ENCODE data around the gene TMEM37. TPM values are rescaled to one million over a fixed set of nuclear protein-coding genes. Genes with fewer than 3 reads are reported as not detected.

TMEM37 gene
- total RNA-seq, 1 donor from 2014 or later, result not detected

GRCh38 chr2:119478188-119478977 lies 46.7 kb downstream of the TMEM37 start:
- intact Hi-C loops (cut with micrococcal nuclease), result no loop called here

DNA sequence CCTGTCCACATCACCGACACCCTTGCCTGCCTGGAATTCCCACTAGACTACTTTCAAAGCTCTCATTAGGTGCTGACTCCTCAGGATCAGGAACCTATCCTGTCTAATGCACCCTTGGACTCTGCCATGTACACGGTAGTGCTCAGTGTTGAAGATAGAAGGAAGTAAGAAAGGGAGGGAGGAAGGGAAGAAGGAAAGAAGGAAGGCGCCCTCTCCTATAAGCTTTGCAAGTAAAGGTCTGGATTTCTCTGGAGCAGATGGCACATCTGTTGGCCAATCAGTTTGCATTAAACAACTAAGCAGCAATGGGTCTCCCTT lies 47.3 kb downstream of the TMEM37 start:
- intact Hi-C loops (cut with micrococcal nuclease), result no loop called here

DNA sequence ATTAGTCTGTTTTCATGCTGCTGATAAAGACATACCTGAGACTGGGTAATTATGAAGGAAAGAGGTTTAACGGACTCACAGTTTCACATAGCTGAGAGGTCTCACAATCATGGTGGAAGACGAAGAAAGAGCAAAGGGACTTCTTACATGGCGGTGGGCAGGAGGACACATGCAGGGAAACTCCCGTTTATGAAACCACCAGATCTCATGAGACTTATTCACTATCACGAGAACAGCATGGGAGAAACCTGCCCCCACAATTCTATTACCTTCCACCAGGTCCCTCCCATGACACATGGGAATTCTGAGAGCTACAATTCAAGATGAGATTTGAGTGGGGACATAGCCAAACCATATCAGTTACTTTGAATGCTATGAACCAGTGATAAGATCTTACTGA lies 48.5 kb downstream of the TMEM37 start:
- intact Hi-C loops (cut with micrococcal nuclease), result no loop called here

DNA sequence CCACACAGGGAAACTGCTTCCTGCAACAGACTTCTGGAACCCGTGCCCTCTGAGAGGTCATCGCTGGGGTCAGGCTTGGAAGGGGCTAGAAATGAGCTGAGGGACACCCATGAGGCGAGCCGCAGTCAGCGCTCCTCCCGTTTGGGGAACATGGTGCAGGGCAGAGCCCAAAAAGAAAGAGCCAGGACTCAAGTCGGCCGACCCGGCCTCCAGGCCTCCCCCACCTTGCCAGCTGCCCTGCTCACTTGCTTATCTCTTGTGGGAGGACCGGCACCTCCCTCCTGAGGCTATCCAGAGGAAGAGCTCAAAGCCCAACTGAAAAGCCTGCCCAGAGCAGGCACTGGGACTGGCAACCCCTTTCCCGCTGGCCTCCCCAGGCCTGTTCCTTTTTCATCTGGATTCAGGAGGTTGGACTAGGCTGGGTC lies 49.1 kb downstream of the TMEM37 start:
- intact Hi-C loops (cut with micrococcal nuclease), result no loop called here

GRCh38 chr2:119481501-119482455 lies 50.1 kb downstream of the TMEM37 start:
- intact Hi-C loops (cut with micrococcal nuclease), result no loop called here

DNA sequence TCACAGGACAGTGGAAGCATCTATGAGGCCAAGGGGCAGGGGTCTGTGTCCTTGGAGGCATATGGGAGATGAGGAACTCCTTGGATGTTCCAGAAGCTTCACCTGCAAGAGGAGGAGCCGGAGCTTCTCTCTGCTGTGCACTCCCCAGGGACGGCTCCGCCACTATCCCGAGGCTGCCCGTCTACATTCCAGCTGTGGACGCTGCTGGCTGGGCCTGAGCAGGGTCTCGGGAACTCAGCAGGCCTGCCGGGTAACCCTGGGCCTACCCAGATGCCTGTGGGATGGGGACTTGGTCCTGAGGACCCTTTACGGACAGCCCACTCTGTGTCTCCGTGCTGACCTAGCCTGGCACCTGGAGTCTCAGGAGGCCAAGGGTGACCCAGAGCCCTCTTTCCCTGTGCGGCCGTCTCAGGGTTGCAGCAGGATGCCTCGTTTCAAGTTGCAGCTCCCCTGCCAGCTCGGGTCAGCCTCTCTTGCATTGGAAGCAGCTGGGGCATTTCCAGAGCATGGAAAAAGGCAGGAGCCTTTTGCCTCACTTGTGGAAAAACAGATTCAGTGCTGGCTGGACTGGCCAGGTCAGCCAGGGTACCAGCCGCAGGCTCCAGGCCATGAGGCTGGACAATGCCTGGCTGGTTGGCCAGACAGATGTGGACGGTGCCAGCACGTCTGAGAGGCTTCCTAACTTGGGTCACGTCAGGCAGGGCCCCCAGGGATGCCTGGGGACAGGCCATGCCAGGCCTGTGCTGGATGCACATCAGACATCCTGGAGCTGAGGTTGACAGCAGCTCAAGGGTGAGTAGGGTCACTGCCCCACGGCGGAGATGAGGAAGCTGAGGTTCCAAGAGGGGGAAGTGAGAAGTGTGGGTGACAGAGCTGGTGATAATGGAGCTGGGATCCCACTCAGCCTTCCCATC lies 51.1 kb downstream of the TMEM37 start:
- intact Hi-C loops (cut with micrococcal nuclease), result no loop called here

- intact Hi-C loops (cut with micrococcal nuclease), result no loop called here
Observed at GRCh38 chr2:119483395-119483753, 51.7 kb downstream of the TMEM37 start.

GRCh38 chr2:119483896-119484718 lies 52.5 kb downstream of the TMEM37 start:
- intact Hi-C loops (cut with micrococcal nuclease), result no loop called here

GRCh38 chr2:119484834-119485233 lies 53.2 kb downstream of the TMEM37 start:
- intact Hi-C loops (cut with micrococcal nuclease), result no loop called here

- intact Hi-C loops (cut with micrococcal nuclease), result no loop called here
Observed at GRCh38 chr2:119485336-119486110, 53.9 kb downstream of the TMEM37 start.

GRCh38 chr2:119486196-119486827 lies 54.7 kb downstream of the TMEM37 start:
- intact Hi-C loops (cut with micrococcal nuclease), result no loop called here

GRCh38 chr2:119486886-119487285 lies 55.2 kb downstream of the TMEM37 start:
- intact Hi-C loops (cut with micrococcal nuclease), result no loop called here

- intact Hi-C loops (cut with micrococcal nuclease), result no loop called here
Observed at GRCh38 chr2:119487434-119488244, 56.0 kb downstream of the TMEM37 start.

Other genes starting within 250 kb of the TMEM37 start
- gene STEAP3, start 208.0 kb upstream of the TMEM37 start, total RNA-seq, result 0.05 and 0.15 TPM in 2 replicates
- 7.5 and 10.0 TPM in 2 replicates for gene C2orf76, start 65.0 kb upstream of the TMEM37 start, total RNA-seq
- 121 and 126 TPM in 2 replicates for gene DBI, start 64.9 kb upstream of the TMEM37 start, total RNA-seq
- not detected in 2 replicates for gene SCTR, start 92.6 kb downstream of the TMEM37 start, total RNA-seq
- gene CFAP221, start 112.6 kb downstream of the TMEM37 start, total RNA-seq, result not detected in 2 replicates
- 9.5 and 11.0 TPM in 2 replicates for gene TMEM177, start 247.3 kb downstream of the TMEM37 start, total RNA-seq

Measured in T-helper 1 cell treated with Interleukin-12 subunit alpha and Interleukin-12 subunit beta and Interleukin-4 antibody, amounts not matched to agents 30 ng/mL and 1 ng/mL, for 36 hours (primary cell).